CD14-positive monocyte (primary cell): ENCODE results near the gene THAP7. TPM values are rescaled to one million over a fixed set of nuclear protein-coding genes. Genes with fewer than 3 reads are reported as not detected.

Source experiments
- DNase-seq, 3 donors: peaks; one replicate each; pipeline ENCODE4 v3.0.0-alpha.2; 2011 to 2022
- H2AFZ ChIP-seq: 2 replicates; pipeline ENCODE4 v1.6.0; 2012; ENCODE audit warnings: mild to moderate bottlenecking, low read depth, low read length, inconsistent platforms; ENCODE audit not compliant: insufficient read depth, poor library complexity, severe bottlenecking
- H3K27ac ChIP-seq, 2 donors: 1 replicate in 1 of 2; 2 replicates in 1 of 2; pipeline ENCODE4 v1.5.1; 2012 to 2013; ENCODE audit warnings: low read length in 2 of 2, control low read depth in 1 of 2, inconsistent platforms in 1 of 2, low read depth in 1 of 2, mild to moderate bottlenecking in 1 of 2
- H3K27me3 ChIP-seq, 2 donors: one replicate each; pipeline versions ENCODE4 v1.6.0 to v1.6.1; 2011 to 2013; ENCODE audit warnings: low read length in 2 of 2; ENCODE audit not compliant: control insufficient read depth in 2 of 2, insufficient read depth in 2 of 2
- H3K36me3 ChIP-seq, 2 donors: replicated peaks in 1 of 2; 1 replicate in 1 of 2; 2 replicates in 1 of 2; pipeline versions ENCODE4 v1.5.1 to v1.6.1; 2012 to 2013; ENCODE audit warnings: low read length in 2 of 2, control low read depth in 1 of 2, inconsistent platforms in 1 of 2, mild to moderate bottlenecking in 1 of 2; ENCODE audit not compliant: insufficient read depth in 2 of 2, control insufficient read depth in 1 of 2
- H3K4me1 ChIP-seq, 2 donors: 1 replicate in 1 of 2; 2 replicates in 1 of 2; pipeline versions ENCODE4 v1.5.1 to v1.6.1; 2012 to 2013; ENCODE audit warnings: low read length in 2 of 2, control low read depth in 1 of 2, inconsistent platforms in 1 of 2, mild to moderate bottlenecking in 1 of 2, moderate library complexity in 1 of 2; ENCODE audit not compliant: insufficient read depth in 2 of 2, control insufficient read depth in 1 of 2
- H3K4me2 ChIP-seq: replicated peaks from 2 replicates; pipeline ENCODE3; 2012; ENCODE audit warnings: low read length, moderate library complexity, mild to moderate bottlenecking; ENCODE audit not compliant: poor library complexity, severe bottlenecking; ENCODE audit errors: extremely low read depth
- H3K4me3 ChIP-seq, 3 experiments: fragments of 200-600 bp in 1 of 3; sonication (generic) in 1 of 3; replicated peaks in 1 of 3; 1 replicate in 2 of 3; 2 replicates in 1 of 3; pipeline ENCODE4 v1.5.1; 2011 to 2013; ENCODE audit warnings: low read length in 3 of 3, mild to moderate bottlenecking in 3 of 3, control low read depth in 2 of 3, low read depth in 2 of 3, inconsistent platforms in 1 of 3, moderate library complexity in 1 of 3
- H3K79me2 ChIP-seq: 2 replicates; pipeline ENCODE4 v1.6.0; 2012; ENCODE audit warnings: mild to moderate bottlenecking, control low read depth, inconsistent platforms, low read length, moderate library complexity; ENCODE audit not compliant: insufficient read depth
- H3K9ac ChIP-seq: 2 replicates; pipeline ENCODE4 v1.6.0; 2017; ENCODE audit warnings: low read length, mild to moderate bottlenecking; ENCODE audit not compliant: insufficient read depth, poor library complexity, severe bottlenecking
- H3K9me3 ChIP-seq, 2 donors: replicated peaks in 1 of 2; 1 replicate in 1 of 2; 2 replicates in 1 of 2; pipeline versions ENCODE4 v1.5.1 to v1.6.1; 2012 to 2013; ENCODE audit warnings: low read length in 2 of 2, control low read depth in 1 of 2; ENCODE audit not compliant: control insufficient read depth in 1 of 2, insufficient read depth in 1 of 2
- H4K20me1 ChIP-seq: 2 replicates; pipeline ENCODE4 v1.6.0; 2012; ENCODE audit warnings: mild to moderate bottlenecking, low read length, control low read depth, moderate library complexity; ENCODE audit not compliant: insufficient read depth
- H3K27ac Mint-ChIP-seq, 7 donors: one replicate each; pipeline ENCODE4 v1.8.0; 2020; ENCODE audit warnings: mild to moderate bottlenecking in 7 of 7, mixed read lengths in 7 of 7, moderate library complexity in 6 of 7, inconsistent platforms in 2 of 7
- H3K27me3 Mint-ChIP-seq, 3 donors: one replicate each; pipeline ENCODE4 v1.8.0; 2021 to 2022; ENCODE audit warnings: low read depth in 3 of 3, mild to moderate bottlenecking in 3 of 3, mixed read lengths in 3 of 3, moderate library complexity in 3 of 3, inconsistent platforms in 1 of 3
- H3K36me3 Mint-ChIP-seq, 2 donors: one replicate each; pipeline ENCODE4 v1.8.0; 2020; ENCODE audit warnings: mixed read lengths in 2 of 2, inconsistent platforms in 1 of 2, mild to moderate bottlenecking in 1 of 2
- H3K4me1 Mint-ChIP-seq: one replicate; pipeline ENCODE4 v1.8.0; 2020; ENCODE audit warnings: mild to moderate bottlenecking, mixed read lengths
- H3K4me3 Mint-ChIP-seq, 2 donors: one replicate each; pipeline ENCODE4 v1.8.0; 2020; ENCODE audit warnings: mild to moderate bottlenecking in 2 of 2, mixed read lengths in 2 of 2, moderate library complexity in 1 of 2
- H3K9me3 Mint-ChIP-seq, 7 donors: one replicate each; pipeline ENCODE4 v1.8.0; 2020 to 2022; ENCODE audit warnings: mixed read lengths in 7 of 7, mild to moderate bottlenecking in 6 of 7, moderate library complexity in 6 of 7, inconsistent platforms in 2 of 7
- CTCF ChIP-seq: fragments of 200-600 bp; IDR thresholded peaks from one replicate; pipeline ENCODE4 v1.8.0; 2022; ENCODE audit warnings: antibody characterized with exemption, mild to moderate bottlenecking
- WGBS: methylation state at CpG from one replicate; pipeline ENCODE4 v1.1.5; 2013; ENCODE audit warnings: missing lambda C conversion rate; ENCODE audit not compliant: insufficient coverage; 5-methylcytosine and 5-hydroxymethylcytosine counted together
- intact Hi-C, 2 donors: fragments of 100-400 bp; cut with micrococcal nuclease; formaldehyde crosslinking; loops; one replicate each; pipeline versions ENCODE4 v1.15.0 to v1.15.1; 2023
- polyA plus RNA-seq, 3 donors: library from polyadenylated mRNA; depleted of rRNA in 1 of 3; unstranded in 2 of 3; stranded (reverse) in 1 of 3; fragments of 300-500 nt in 2 of 3; fragments of >200 nt in 1 of 3; fragmentation: Illumina TruSeq in 2 of 3; gene quantifications; 1 replicate in 2 of 3; 2 replicates in 1 of 3; pipeline ENCODE4 v1.2.3, GENCODE V29; 2012 to 2021

THAP7 gene
- polyA plus RNA-seq, 3 donors: 18.4 to 22.9 (median 19.8) TPM

- Histone ChIP-seq H4K20me1 (no peaks in the 10 kb centered on the region), H3K9me3 (no peaks in the 10 kb centered on the region), H3K27me3 (peaks cover 3 to 16% of the 10 kb centered on the region in 2 donors), H2AFZ (no peak overlapping the region), H3K4me1 (peaks cover 57 to 68% of the 10 kb centered on the region in 2 donors), H3K36me3 (no peaks in the 10 kb centered on the region), H3K4me3 (peak overlapping the region in 1 of 3 experiments; percentile 69), H3K4me2 (no peak overlapping the region), H3K79me2 (no peaks in the 10 kb centered on the region), H3K9ac (peak overlapping the region; percentile 43), H3K27ac (no peak overlapping the region)
- Mint-ChIP-seq H3K4me3 (peak overlapping the region; percentile 71 to 80), H3K9me3 (peaks cover 0 to 9% (median 0%) of the 10 kb centered on the region in 7 donors), H3K27me3 (peaks cover 18 to 29% (median 26%) of the 10 kb centered on the region in 3 donors), H3K36me3 (peaks cover 11 to 12% of the 10 kb centered on the region in 2 donors), H3K27ac (no peak overlapping the region), H3K4me1 (peaks cover 61% of the 10 kb centered on the region)
- DNase-seq: no peak
- TF ChIP-seq CTCF: no peak
- intact Hi-C loops: loop anchor here in 1 of 2 donors (10.0 kb wide), 1 partner anchor 59 kb away; no protein-coding TSS in a partner anchor
- 77% methylated on average over 7 of the region's 13 CpGs for WGBS
Observed at GRCh38 chr22:20965888-20966855, 35.7 kb downstream of the THAP7 start.

- Mint-ChIP-seq H3K36me3 (peaks cover 16% of the 10 kb centered on the region in 2 donors), H3K4me1 (peaks cover 59% of the 10 kb centered on the region), H3K9me3 (peaks cover 0 to 9% (median 0%) of the 10 kb centered on the region in 7 donors), H3K4me3 (peak overlapping the region; percentile 71 to 80), H3K27me3 (peaks cover 18 to 29% (median 26%) of the 10 kb centered on the region in 3 donors), H3K27ac (no peak overlapping the region)
- Histone ChIP-seq H3K9ac (peak overlapping the region; percentile 43), H3K79me2 (peaks cover under 1% of the 10 kb centered on the region), H3K4me1 (peaks cover 57 to 68% of the 10 kb centered on the region in 2 donors), H3K27ac (no peak overlapping the region), H3K9me3 (no peaks in the 10 kb centered on the region), H3K4me3 (peak overlapping the region; percentile 16 to 69 (median 24)), H2AFZ (peak overlapping the region; percentile 71), H3K4me2 (peak overlapping the region; percentile 80), H3K27me3 (peaks cover 3 to 16% of the 10 kb centered on the region in 2 donors), H4K20me1 (no peaks in the 10 kb centered on the region), H3K36me3 (peaks cover 0 to 1% of the 10 kb centered on the region in 2 donors)
- DNase-seq: no peak
- TF ChIP-seq CTCF: no peak
- intact Hi-C loops: loop anchor here in 1 of 2 donors (10.0 kb wide), 1 partner anchor 60 kb away; no protein-coding TSS in a partner anchor
- WGBS: 12% methylated on average over 63 of the region's 65 CpGs
Observed at GRCh38 chr22:20965104-20965887, 36.6 kb downstream of the THAP7 start.
